ENCODE data around the gene ASXL1. TPM values are rescaled to one million over a fixed set of nuclear protein-coding genes. Genes with fewer than 3 reads are reported as not detected.
"Not testable (repeated sequence)": the region's sequence is repeated elsewhere in the genome, so short reads cannot be mapped to it uniquely, and the experiment has no call there.

Gene ASXL1
- total RNA-seq, 1 donor from 2014 or later, result 28.5 TPM

GRCh38 chr20:32336918-32337347 lies 21.2 kb upstream of the ASXL1 start:
- DNase-seq (ENCODE audit: low spot score), result no peak

GRCh38 chr20:32337937-32338661 lies 20.0 kb upstream of the ASXL1 start:
- ATAC-seq (no peak), DNase-seq (ENCODE audit: low spot score) (no peak)

More at GRCh38 chr20:32336918-32337347, 21.2 kb upstream of the ASXL1 start:
- ATAC-seq, result peak; percentile 81

- ATAC-seq (no peak), DNase-seq (ENCODE audit: low spot score) (no peak)
These were observed 19.5 kb upstream of the ASXL1 start for GRCh38 chr20:32338665-32339064.

- no peak for ATAC-seq
- no peak for DNase-seq (ENCODE audit: low spot score)
These were observed 19.0 kb upstream of the ASXL1 start for GRCh38 chr20:32339116-32339515.

GRCh38 chr20:32341053-32341452 lies 17.1 kb upstream of the ASXL1 start:
- not testable (repeated sequence) for DNase-seq (ENCODE audit: low spot score); ATAC-seq

GRCh38 chr20:32343439-32343838 lies 14.7 kb upstream of the ASXL1 start:
- DNase-seq (ENCODE audit: low spot score) (no peak), ATAC-seq (no peak)

GRCh38 chr20:32344835-32345506 lies 13.2 kb upstream of the ASXL1 start:
- ATAC-seq (no peak), DNase-seq (ENCODE audit: low spot score) (no peak)

- no peak for ATAC-seq
- no peak for DNase-seq (ENCODE audit: low spot score)
These were observed 9.9 kb upstream of the ASXL1 start for GRCh38 chr20:32348207-32348606.

GRCh38 chr20:32350421-32350820 lies 7.7 kb upstream of the ASXL1 start:
- no peak for ATAC-seq

GRCh38 chr20:32352121-32352720 lies 5.9 kb upstream of the ASXL1 start:
- no peak for DNase-seq (ENCODE audit: low spot score)
- ATAC-seq, result no peak

More at GRCh38 chr20:32350421-32350820, 7.7 kb upstream of the ASXL1 start:
- DNase-seq (ENCODE audit: low spot score), result no peak

GRCh38 chr20:32353848-32354496 lies 4.2 kb upstream of the ASXL1 start:
- DNase-seq (ENCODE audit: low spot score), result no peak
- no peak for ATAC-seq

GRCh38 chr20:32354592-32355416 lies 3.3 kb upstream of the ASXL1 start:
- ATAC-seq (no peak), DNase-seq (ENCODE audit: low spot score) (no peak)

- no peak for ATAC-seq
These were observed 2.7 kb upstream of the ASXL1 start for GRCh38 chr20:32355417-32355841.

GRCh38 chr20:32355907-32356621 lies 2.1 kb upstream of the ASXL1 start:
- not testable (repeated sequence) for DNase-seq (ENCODE audit: low spot score); ATAC-seq

More at GRCh38 chr20:32355417-32355841, 2.7 kb upstream of the ASXL1 start:
- no peak for DNase-seq (ENCODE audit: low spot score)

- no peak for ATAC-seq
- DNase-seq (ENCODE audit: low spot score), result peak; percentile 50
These were observed 1.3 kb upstream of the ASXL1 start for GRCh38 chr20:32356622-32357374.

- peak; percentile 60 for ATAC-seq
- DNase-seq (ENCODE audit: low spot score), result peak; percentile 75
These were observed 709 bp upstream of the ASXL1 start for GRCh38 chr20:32357375-32357868.

- ATAC-seq (no peak), DNase-seq (ENCODE audit: low spot score) (peak; percentile 78)
These were observed 426 bp downstream of the ASXL1 start for GRCh38 chr20:32358632-32358882.

- DNase-seq (ENCODE audit: low spot score), result peak; percentile 48
- ATAC-seq, result peak; percentile 56
These were observed 927 bp downstream of the ASXL1 start for GRCh38 chr20:32358883-32359632.

All from left lobe of liver (tissue), 2 donors.